ENCODE measurements around the gene FHOD3. TPM values are rescaled to one million over a fixed set of nuclear protein-coding genes. Genes with fewer than 3 reads are reported as not detected.

The FHOD3 gene
- total RNA-seq, 1 donor from 2014 or later = 2.5 TPM

GRCh38 chr18:36427369-36427768 is 129.9 kb downstream of the FHOD3 start:
- no peak overlapping the region for H3K27ac ChIP-seq
- no peaks in the 10 kb centered on the region for H3K4me1 ChIP-seq
- no peak overlapping the region for H3K4me3 ChIP-seq
- ATAC-seq = no peak
- DNase-seq = no peak
- no peaks in the 10 kb centered on the region for H3K27me3 ChIP-seq (ENCODE audit: low read depth)
- H3K9me3 ChIP-seq = no peaks in the 10 kb centered on the region
- no peaks in the 10 kb centered on the region for H3K36me3 ChIP-seq
- intact Hi-C loops (cut with DNase I) = no loop called here
- no peak for TF ChIP-seq CTCF (IDR thresholded peaks at IDR 0.05)

- no peak overlapping the region for H3K4me3 ChIP-seq
- no peaks in the 10 kb centered on the region for H3K27me3 ChIP-seq (ENCODE audit: low read depth)
- TF ChIP-seq CTCF (IDR thresholded peaks at IDR 0.05) = no peak
- H3K4me1 ChIP-seq = no peaks in the 10 kb centered on the region
- DNase-seq = no peak
- no peak for ATAC-seq
- intact Hi-C loops (cut with DNase I) = no loop called here
- H3K9me3 ChIP-seq = no peaks in the 10 kb centered on the region
- no peak overlapping the region for H3K27ac ChIP-seq
- H3K36me3 ChIP-seq = no peaks in the 10 kb centered on the region
Observed at GRCh38 chr18:36427831-36428230, 130.3 kb downstream of the FHOD3 start.

GRCh38 chr18:36428431-36429029 is 131.0 kb downstream of the FHOD3 start:
- ATAC-seq = no peak
- H3K4me1 ChIP-seq = no peaks in the 10 kb centered on the region
- DNase-seq = no peak
- intact Hi-C loops (cut with DNase I) = no loop called here
- no peaks in the 10 kb centered on the region for H3K27me3 ChIP-seq (ENCODE audit: low read depth)
- TF ChIP-seq CTCF (IDR thresholded peaks at IDR 0.05) = no peak
- no peaks in the 10 kb centered on the region for H3K36me3 ChIP-seq
- no peak overlapping the region for H3K27ac ChIP-seq
- H3K4me3 ChIP-seq = no peak overlapping the region
- H3K9me3 ChIP-seq = no peaks in the 10 kb centered on the region

- Histone ChIP-seq H3K36me3 (no peaks in the 10 kb centered on the region), H3K27ac (no peak overlapping the region), H3K27me3 (ENCODE audit: low read depth) (no peaks in the 10 kb centered on the region), H3K4me1 (no peaks in the 10 kb centered on the region), H3K9me3 (no peaks in the 10 kb centered on the region), H3K4me3 (no peak overlapping the region)
- ATAC-seq = no peak
- intact Hi-C loops (cut with DNase I) = no loop called here
- DNase-seq = no peak
- no peak for TF ChIP-seq CTCF (IDR thresholded peaks at IDR 0.05)
Observed at GRCh38 chr18:36432880-36433555, 135.5 kb downstream of the FHOD3 start.

GRCh38 chr18:36436387-36436786 is 138.9 kb downstream of the FHOD3 start:
- TF ChIP-seq CTCF (IDR thresholded peaks at IDR 0.05) = no peak

More at GRCh38 chr18:36436387-36436786, 138.9 kb downstream of the FHOD3 start:
- Histone ChIP-seq H3K4me1 (peaks cover 10% of the 10 kb centered on the region), H3K9me3 (no peaks in the 10 kb centered on the region), H3K27me3 (ENCODE audit: low read depth) (no peaks in the 10 kb centered on the region), H3K4me3 (no peak overlapping the region), H3K27ac (no peak overlapping the region), H3K36me3 (no peaks in the 10 kb centered on the region)
- ATAC-seq (no peak), DNase-seq (no peak)
- intact Hi-C loops (cut with DNase I) = no loop called here

All from lower lobe of right lung (tissue), 2 donors.